Ishikawa (cell line): Measurements from ENCODE around the gene INPP4A.

ENCODE experiments used
- CEBPB ChIP-seq: IDR thresholded peaks from 2 replicates; pipeline ENCODE4 v1.6.1; 2012
- CREB1 ChIP-seq: IDR thresholded peaks from 2 replicates; pipeline ENCODE4 v1.6.1; 2012; ENCODE audit warnings: low read depth
- EGR1 ChIP-seq: IDR thresholded peaks from 2 replicates; pipeline ENCODE4 v1.6.1; 2012
- EP300 ChIP-seq: IDR thresholded peaks from 2 replicates; pipeline ENCODE4 v1.6.1; 2012; ENCODE audit warnings: borderline replicate concordance
- FOXM1 ChIP-seq: IDR thresholded peaks from 2 replicates; pipeline ENCODE4 v1.6.1; 2012; ENCODE audit warnings: low read depth, borderline replicate concordance
- NFIC ChIP-seq: IDR thresholded peaks from 2 replicates; pipeline ENCODE4 v1.6.1; 2012
- RAD21 ChIP-seq: IDR thresholded peaks from 2 replicates; pipeline ENCODE4 v1.6.1; 2012; ENCODE audit warnings: low read depth
- TAF1 ChIP-seq: IDR thresholded peaks from 2 replicates; pipeline ENCODE4 v1.6.1; 2012; ENCODE audit warnings: low read depth, mild to moderate bottlenecking
- YY1 ChIP-seq: IDR thresholded peaks from 2 replicates; pipeline ENCODE4 v1.6.1; 2012; ENCODE audit warnings: low read depth
- TF ChIP-seq, protein P1 (sequence below): IDR thresholded peaks from 2 replicates; pipeline ENCODE4 v1.6.1; 2012
- TF ChIP-seq, protein P2 (sequence below): IDR thresholded peaks from 2 replicates; pipeline ENCODE4 v1.6.1; 2012; ENCODE audit warnings: low read depth, mild to moderate bottlenecking

DNA sequence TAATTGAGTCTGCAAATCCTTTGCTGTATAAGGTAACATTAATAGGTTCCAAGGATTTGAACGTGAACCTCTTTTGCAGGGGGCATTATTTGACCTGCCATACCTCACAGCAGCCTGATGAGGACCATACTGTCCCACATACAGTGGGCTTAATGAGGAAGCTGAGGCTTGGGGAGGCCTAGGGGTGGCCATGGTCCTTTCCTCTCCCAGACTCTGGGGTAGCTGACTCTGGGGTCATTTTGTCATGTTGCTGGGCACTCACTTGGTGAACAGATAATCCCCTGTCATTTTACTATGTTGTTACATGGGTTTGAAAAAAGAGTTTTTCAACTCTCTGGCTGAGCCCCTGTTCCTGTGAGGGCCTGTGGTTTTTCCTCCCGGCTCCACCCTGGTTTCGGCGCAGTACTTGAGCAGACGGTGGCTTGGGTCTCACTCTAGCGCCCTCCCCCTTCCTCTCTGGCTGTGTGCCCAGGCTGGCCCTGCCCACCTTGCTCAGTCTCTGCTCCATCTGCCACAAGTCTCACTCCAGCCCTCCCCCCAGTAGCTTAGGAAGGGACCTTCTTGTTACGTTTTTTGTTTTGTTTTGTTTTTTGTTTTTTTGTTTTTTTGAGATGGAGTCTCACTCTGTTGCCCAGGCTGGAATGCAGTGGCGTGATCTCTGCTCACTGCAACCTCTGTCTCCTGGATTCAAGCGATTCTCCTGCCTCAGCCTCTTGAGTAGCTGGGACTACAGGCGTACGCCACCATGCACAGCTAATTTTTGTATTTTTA, 21.0 kb downstream of the INPP4A start:
- TF ChIP-seq, protein P1, sequence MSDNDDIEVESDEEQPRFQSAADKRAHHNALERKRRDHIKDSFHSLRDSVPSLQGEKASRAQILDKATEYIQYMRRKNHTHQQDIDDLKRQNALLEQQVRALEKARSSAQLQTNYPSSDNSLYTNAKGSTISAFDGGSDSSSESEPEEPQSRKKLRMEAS = no peak
- TF ChIP-seq YY1 = no peak
- no peak for TF ChIP-seq CREB1
- no peak for TF ChIP-seq RAD21
- no peak for TF ChIP-seq EGR1
- TF ChIP-seq FOXM1 = no peak
- TF ChIP-seq, protein P2, sequence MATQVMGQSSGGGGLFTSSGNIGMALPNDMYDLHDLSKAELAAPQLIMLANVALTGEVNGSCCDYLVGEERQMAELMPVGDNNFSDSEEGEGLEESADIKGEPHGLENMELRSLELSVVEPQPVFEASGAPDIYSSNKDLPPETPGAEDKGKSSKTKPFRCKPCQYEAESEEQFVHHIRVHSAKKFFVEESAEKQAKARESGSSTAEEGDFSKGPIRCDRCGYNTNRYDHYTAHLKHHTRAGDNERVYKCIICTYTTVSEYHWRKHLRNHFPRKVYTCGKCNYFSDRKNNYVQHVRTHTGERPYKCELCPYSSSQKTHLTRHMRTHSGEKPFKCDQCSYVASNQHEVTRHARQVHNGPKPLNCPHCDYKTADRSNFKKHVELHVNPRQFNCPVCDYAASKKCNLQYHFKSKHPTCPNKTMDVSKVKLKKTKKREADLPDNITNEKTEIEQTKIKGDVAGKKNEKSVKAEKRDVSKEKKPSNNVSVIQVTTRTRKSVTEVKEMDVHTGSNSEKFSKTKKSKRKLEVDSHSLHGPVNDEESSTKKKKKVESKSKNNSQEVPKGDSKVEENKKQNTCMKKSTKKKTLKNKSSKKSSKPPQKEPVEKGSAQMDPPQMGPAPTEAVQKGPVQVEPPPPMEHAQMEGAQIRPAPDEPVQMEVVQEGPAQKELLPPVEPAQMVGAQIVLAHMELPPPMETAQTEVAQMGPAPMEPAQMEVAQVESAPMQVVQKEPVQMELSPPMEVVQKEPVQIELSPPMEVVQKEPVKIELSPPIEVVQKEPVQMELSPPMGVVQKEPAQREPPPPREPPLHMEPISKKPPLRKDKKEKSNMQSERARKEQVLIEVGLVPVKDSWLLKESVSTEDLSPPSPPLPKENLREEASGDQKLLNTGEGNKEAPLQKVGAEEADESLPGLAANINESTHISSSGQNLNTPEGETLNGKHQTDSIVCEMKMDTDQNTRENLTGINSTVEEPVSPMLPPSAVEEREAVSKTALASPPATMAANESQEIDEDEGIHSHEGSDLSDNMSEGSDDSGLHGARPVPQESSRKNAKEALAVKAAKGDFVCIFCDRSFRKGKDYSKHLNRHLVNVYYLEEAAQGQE = no peak
- no peak for TF ChIP-seq EP300
- no peak for TF ChIP-seq CEBPB
- no peak for TF ChIP-seq TAF1
- 0 out of 2 replicates have a peak, but pooled peaks have one; percentile 42 for TF ChIP-seq NFIC
